HG03066 (cell line): ENCODE measurements around the gene TSPAN19.
"Not testable (repeated sequence)": the region's sequence is repeated elsewhere in the genome, so short reads cannot be mapped to it uniquely, and the experiment has no call there.

Experiments
- ATAC-seq: cut with Tn5 transposase; IDR thresholded peaks from one replicate; pipeline ENCODE4 v1.9.1; 2021; ENCODE audit warnings: low read depth; ENCODE audit not compliant: unreplicated experiment

Gene TSPAN19

GRCh38 chr12:85036234-85036707, at the start of gene TSPAN19, which contains the start of gene LRRIQ1:
TSS of gene TSPAN19 (minus strand) at chr12:85036277. CDS start at chr12:85029946, 6,331 bp downstream.
TSS of gene LRRIQ1 (plus strand) at chr12:85036351. CDS start at chr12:85038177, 1,826 bp downstream.
- peak; percentile 99 for ATAC-seq

DNA sequence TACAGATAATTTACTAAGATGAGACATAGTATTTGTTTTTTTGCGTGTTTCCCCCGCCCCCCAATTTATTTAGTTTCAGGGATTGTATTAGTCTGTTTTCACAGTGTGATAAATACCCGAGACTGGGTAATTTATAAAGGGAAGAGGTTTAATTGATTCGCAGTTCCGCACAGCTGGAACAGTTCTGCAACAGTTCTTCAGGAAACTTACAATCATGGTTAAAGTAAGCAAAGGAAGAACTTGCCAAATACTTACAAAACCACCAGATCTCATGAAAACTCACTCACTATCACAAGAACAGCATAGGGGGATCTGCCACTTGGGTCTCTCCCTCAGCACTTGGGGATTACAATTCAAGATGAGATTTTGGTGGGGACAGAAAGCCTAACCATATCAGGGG, 49.0 kb upstream of the TSPAN19 start:
- ATAC-seq, result no peak

GRCh38 chr12:85076688-85077430, 40.8 kb upstream of the TSPAN19 start:
- peak; percentile 92 for ATAC-seq

- no peak for ATAC-seq
Observed at GRCh38 chr12:85072826-85073225, 36.7 kb upstream of the TSPAN19 start.

DNA sequence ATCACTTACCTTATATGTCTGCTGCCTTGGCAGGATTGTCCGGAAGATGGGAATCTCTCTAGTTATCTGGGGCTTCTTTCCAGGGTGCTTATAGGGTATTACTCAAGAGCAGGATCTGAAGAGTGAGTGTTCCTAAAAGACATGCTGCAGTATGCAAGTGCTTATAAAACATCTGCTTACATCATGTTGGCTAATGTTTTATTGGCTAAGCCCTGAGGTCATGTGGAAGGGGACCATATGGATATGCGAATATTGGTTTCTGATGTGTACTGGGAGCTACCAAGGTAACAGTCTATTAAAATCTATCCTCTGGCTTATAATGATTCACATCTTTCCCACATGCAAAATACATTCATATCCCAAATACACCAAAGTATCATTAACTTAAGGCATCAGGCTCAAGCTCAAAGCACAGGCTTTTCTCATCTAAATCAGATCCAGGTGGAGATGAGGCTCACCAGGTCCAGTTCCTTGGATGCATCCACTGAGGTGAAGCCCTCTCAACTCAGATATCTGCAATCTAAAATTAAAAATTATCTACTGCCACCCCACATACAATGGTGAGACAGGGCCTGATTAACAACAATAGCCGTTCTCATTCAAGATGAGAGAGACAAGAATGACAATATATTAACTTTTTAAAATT, 29.9 kb upstream of the TSPAN19 start:
- no peak for ATAC-seq

GRCh38 chr12:85060916-85061315, 24.8 kb upstream of the TSPAN19 start:
- ATAC-seq, result no peak

- no peak for ATAC-seq
Observed at GRCh38 chr12:85059594-85059993, 23.5 kb upstream of the TSPAN19 start.

- no peak for ATAC-seq
Observed at GRCh38 chr12:85058339-85058738, 22.3 kb upstream of the TSPAN19 start.

GRCh38 chr12:85057370-85057963, 21.4 kb upstream of the TSPAN19 start:
- peak; percentile 84 for ATAC-seq

DNA sequence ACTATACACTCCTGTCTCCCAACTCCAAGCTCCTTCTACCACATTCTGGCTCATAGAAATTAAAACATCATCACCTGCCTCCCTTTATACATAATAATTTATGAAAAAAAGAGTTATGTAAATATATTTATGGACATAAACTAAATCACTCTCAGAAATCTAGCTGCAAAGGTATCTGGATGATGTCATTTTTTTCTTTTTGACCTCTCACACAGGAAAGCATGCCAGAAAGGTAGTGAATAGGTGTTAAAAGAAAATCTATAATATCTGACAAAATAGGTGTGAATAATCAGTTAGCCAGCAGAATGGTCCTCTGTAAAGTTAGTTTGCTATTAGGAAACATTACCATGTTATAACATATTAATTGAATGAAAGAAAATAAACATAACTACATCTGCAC, 7.8 kb upstream of the TSPAN19 start:
- ATAC-seq, result no peak

DNA sequence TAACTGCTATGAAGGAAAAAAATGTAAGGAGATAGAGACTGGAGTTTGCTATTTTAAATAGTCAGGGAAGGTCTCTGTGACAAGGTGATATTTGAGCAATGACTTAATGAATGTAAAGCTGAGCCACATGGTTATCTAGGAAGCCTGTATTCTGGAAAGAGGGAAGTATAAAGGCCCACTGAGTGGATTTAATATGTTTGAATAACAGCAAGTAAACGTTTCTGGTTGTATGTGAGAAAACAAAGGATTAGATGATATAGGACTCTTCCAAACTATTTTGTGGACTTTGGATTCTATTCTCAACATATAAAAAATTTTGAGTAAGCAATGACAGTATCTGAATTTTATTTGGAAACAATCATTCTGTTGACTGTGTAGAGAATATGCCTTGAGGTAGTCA, 5.3 kb upstream of the TSPAN19 start:
- no peak for ATAC-seq

- no peak for ATAC-seq
Observed at GRCh38 chr12:85036733-85037132, 656 bp upstream of the TSPAN19 start.

DNA sequence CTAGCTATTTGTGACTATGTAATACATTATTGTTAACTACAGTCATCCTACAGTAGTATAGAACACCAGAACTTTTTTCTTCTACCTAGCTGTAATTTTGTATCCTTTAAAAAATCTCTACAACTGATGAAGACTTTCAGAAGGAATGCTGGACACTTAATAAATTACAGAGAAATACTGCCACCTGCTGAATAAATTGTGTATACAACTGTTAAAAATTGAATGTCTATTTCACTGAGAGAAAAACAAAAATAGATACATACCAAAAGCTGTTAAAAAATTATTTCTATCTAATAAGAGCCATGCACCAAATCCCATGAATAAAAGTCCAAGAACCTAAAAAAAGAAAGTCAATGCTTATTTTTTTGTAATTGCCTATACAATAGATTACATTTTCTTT, 6.6 kb downstream of the TSPAN19 start:
- no peak for ATAC-seq

DNA sequence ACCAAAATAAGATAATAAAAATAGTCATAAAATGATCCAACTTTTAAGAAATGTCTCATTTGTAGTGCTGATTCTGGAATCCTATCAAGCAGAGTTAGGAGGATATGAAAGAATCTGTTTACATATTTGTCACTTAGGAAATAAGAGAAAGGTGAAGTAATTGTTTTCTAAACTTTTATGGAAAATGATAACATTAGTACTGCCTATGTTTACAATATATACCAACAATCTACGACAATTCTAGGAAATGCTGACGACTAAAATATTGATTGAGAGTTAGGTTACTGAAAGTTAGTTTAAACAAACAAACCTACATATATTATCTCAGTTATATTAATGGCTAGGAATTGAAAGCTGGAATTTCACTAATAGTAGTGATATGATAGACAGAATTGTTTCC, 18.0 kb downstream of the TSPAN19 start:
- no peak for ATAC-seq

DNA sequence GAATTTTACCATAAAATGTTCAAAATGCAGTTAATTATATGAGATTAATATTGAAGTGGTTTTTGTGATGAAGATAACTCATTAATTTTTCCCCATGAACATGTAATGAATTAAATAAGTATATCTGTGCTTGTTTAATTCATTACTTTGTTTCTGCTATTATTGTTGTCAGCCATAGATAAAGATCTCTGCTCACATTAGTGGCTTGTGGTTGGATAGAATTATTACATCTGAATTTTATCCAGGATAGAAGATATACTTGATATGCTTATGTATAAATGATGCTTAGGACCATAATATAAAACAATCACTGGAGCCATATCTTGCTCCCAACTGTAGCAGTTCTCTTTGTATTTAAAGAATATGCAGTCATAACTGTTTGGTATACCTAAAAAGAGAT, 18.5 kb downstream of the TSPAN19 start:
- no peak for ATAC-seq

DNA sequence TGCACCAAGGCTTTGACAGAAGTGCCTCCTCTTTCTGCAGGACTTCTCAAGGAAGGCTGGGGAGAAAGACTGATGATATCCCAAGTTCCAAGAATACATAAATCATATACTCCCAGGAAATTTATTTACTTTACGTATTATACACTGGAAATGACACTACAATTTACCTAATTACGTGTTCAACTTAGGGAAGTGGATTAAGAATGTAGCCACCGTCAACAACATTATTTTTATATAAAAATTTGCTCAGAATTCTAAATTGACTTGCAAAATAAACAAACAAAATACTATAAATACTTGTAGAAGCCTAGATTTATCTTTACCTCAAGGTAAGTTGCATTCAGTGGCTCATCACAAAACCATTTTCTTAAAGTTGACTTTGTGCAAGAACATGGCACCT, 18.9 kb downstream of the TSPAN19 start:
- no peak for ATAC-seq

DNA sequence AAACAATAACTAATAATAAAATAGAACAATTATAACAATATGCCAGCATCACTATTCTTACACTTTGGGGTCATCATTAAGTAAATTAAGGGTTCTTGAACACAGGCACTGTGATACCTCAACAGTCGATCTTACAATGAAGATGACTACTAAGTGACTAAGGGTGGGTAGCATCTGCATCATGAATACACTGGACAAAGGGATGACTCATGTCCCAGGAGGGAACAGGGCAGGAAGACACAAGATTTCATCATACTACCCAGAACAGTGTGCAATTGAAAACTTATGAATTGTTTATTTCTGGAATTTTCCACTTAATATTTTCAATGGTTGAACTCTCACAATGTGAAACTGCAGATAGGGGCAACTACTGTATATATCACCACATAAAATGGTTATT, 19.7 kb downstream of the TSPAN19 start:
- no peak for ATAC-seq

DNA sequence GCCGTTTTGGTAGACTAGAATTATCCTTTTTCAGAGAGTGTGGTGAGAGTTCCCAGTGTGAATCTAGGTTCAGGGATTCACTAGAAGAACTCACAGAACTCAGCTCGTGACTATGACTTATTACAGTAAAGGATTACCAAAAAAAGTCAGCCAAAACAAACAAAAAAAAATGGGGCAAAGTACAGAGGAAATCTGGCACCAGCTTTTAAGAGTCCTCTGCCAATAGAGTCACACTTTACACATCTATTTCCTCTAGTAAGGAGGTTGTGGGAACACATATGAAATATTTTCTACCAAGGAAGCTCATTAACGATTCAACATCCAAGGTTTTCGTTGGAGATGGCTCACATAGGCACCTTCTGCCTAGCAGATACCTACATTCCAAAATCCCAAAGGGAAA, 28.2 kb downstream of the TSPAN19 start:
- ATAC-seq, result no peak

DNA sequence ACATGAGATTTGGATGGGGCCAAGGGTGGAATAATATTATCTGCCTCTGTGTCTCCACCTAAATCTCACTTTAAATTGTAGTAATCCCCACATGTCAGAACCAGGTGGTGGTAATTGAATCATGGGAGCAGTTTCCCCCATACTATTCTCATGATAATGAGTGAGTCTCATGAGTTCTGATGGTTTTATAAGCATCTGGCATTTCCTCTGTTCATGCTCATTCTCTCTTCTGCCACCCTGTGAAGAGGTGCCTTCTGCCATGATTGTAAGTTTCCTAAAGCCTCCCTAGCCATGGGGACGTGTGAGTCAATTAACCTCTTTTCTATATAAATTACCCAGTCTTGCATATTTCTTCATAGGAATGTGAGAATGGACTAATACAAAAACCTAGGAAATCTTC, 29.9 kb downstream of the TSPAN19 start:
- ATAC-seq, result no peak

- ATAC-seq, result no peak
Observed at GRCh38 chr12:85005615-85006014, 30.5 kb downstream of the TSPAN19 start.

DNA sequence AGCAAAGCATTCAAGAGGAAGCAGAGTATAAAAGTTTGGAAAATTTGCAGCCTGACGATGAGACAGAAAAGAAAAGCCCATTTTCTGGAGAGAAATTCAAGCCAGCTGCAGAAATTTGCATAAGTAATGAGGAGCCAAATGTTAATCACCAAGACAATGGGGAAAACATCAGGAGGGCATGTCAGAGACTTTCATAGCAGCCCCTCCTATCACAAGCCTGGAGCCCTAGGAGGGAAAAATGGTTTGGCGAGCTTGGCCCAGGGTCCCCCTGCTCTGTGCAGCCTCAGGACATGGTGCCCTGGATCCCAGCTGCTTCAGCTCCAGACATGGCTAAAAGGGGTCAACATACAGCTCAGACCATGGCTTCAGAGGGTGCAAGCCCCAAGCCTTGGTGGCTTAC, 31.0 kb downstream of the TSPAN19 start:
- not testable (repeated sequence) for ATAC-seq

- no peak for ATAC-seq
Observed at GRCh38 chr12:85004204-85004603, 31.9 kb downstream of the TSPAN19 start.
